ENCODE results near the gene PDE4D.

DNA sequence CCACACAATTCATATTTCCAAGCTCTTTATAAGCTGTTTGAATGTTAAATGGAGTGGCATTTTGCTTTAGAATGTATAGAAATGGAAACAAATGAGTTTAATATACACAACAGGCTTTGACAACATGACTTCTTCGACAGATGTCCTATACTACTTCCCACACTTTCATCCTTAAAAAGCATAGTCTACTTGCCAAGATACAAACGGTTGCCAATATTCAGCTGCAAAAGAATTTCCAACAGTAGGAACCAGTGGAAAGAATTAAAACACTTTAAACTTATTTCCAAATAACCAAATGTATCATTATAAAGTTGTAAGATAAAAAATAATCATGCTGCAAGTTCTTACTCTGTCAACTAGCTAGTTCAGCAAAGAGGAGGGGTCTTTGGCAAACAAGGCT lies 456.4 kb downstream of the PDE4D start:
- TF ChIP-seq, protein P1, sequence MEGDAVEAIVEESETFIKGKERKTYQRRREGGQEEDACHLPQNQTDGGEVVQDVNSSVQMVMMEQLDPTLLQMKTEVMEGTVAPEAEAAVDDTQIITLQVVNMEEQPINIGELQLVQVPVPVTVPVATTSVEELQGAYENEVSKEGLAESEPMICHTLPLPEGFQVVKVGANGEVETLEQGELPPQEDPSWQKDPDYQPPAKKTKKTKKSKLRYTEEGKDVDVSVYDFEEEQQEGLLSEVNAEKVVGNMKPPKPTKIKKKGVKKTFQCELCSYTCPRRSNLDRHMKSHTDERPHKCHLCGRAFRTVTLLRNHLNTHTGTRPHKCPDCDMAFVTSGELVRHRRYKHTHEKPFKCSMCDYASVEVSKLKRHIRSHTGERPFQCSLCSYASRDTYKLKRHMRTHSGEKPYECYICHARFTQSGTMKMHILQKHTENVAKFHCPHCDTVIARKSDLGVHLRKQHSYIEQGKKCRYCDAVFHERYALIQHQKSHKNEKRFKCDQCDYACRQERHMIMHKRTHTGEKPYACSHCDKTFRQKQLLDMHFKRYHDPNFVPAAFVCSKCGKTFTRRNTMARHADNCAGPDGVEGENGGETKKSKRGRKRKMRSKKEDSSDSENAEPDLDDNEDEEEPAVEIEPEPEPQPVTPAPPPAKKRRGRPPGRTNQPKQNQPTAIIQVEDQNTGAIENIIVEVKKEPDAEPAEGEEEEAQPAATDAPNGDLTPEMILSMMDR (IDR thresholded peaks at IDR 0.05; ENCODE audit: insufficient read depth, low read depth, low read length), result no peak
- TF ChIP-seq EZH2 (IDR thresholded peaks at IDR 0.05; ENCODE audit: insufficient read depth, low read length), result no peak

Measured in astrocyte (in vitro differentiated cells and primary cell).